PC-9 (cell line): ENCODE data around the gene CENPP. TPM values are rescaled to one million over a fixed set of nuclear protein-coding genes. Genes with fewer than 3 reads are reported as not detected.

ENCODE experiments used
- BruUV-seq: library from RNA; stranded (reverse); fragments of 400-500 nt; replicated peaks from 2 replicates; lab custom pipeline; 2021; lab: Mats Ljungman, UMichigan
- CTCF ChIA-PET: fragments of 300-600 bp; sonication (Branson Sonifier 250); formaldehyde crosslinking; loops from one replicate; lab custom pipeline; 2022; ENCODE audit warnings: antibody characterized with exemption; lab: Charles Lee
- POLR2A ChIA-PET: fragments of 300-600 bp; sonication (Branson Sonifier 250); formaldehyde crosslinking; loops from one replicate; lab custom pipeline; 2022; ENCODE audit warnings: antibody characterized with exemption; ENCODE audit not compliant: unreplicated experiment; lab: Charles Lee
- DNase-seq, 2 experiments: peaks; one replicate each; pipeline versions ENCODE4 v3.0.0 to v3.0.0-alpha.2; 2015 to 2022; ENCODE audit warnings: mixed read lengths in 1 of 2
- H2AFZ ChIP-seq: fragments of 200-600 bp; sonication (generic); 2 replicates; pipeline ENCODE4 v1.8.1; 2017; ENCODE audit warnings: antibody characterized with exemption
- H3F3A ChIP-seq: fragments of 200-600 bp; sonication (generic); 2 replicates; pipeline ENCODE4 v1.8.1; 2017; ENCODE audit warnings: antibody characterized with exemption, mild to moderate bottlenecking, low read depth; ENCODE audit not compliant: insufficient read depth
- H3K27ac ChIP-seq: fragments of 200-600 bp; sonication (generic); 2 replicates; pipeline ENCODE4 v1.6.1; 2016; ENCODE audit warnings: mixed run types
- H3K27me3 ChIP-seq: fragments of 200-600 bp; sonication (generic); 2 replicates; pipeline ENCODE4 v1.6.1; 2016; ENCODE audit warnings: low read depth, mixed run types; ENCODE audit not compliant: insufficient read depth
- H3K36me3 ChIP-seq: fragments of 200-600 bp; sonication (generic); 2 replicates; pipeline ENCODE4 v1.6.1; 2016; ENCODE audit warnings: low read depth, mixed run types
- H3K4me1 ChIP-seq: fragments of 200-600 bp; sonication (generic); replicated peaks from 2 replicates; pipeline ENCODE4 v1.6.1; 2016; ENCODE audit warnings: mixed run types; ENCODE audit not compliant: insufficient read depth
- H3K4me2 ChIP-seq: fragments of 200-600 bp; sonication (generic); 2 replicates; pipeline ENCODE4 v1.6.1; 2017; ENCODE audit warnings: mixed run types
- H3K4me3 ChIP-seq: fragments of 200-600 bp; sonication (generic); 2 replicates; pipeline ENCODE4 v1.6.1; 2016; ENCODE audit warnings: mixed run types
- H3K79me2 ChIP-seq: fragments of 200-600 bp; sonication (generic); 2 replicates; pipeline ENCODE4 v1.6.1; 2017; ENCODE audit warnings: low read depth, mixed run types
- H3K9me2 ChIP-seq: fragments of 200-600 bp; sonication (generic); 2 replicates; pipeline ENCODE4 v1.8.1; 2017; ENCODE audit warnings: mild to moderate bottlenecking; ENCODE audit not compliant: insufficient read depth
- H3K9me3 ChIP-seq: fragments of 200-600 bp; sonication (generic); 2 replicates; pipeline ENCODE4 v1.8.1; 2016; ENCODE audit warnings: low read depth; ENCODE audit not compliant: insufficient read depth
- H4K20me1 ChIP-seq: fragments of 200-600 bp; sonication (generic); 2 replicates; pipeline ENCODE4 v1.8.1; 2017; ENCODE audit not compliant: insufficient read depth
- CTCF ChIP-seq: fragments of 200-600 bp; sonication (generic); conservative IDR thresholded peaks from 2 replicates; pipeline ENCODE4 v1.6.1; 2017; ENCODE audit warnings: mixed run types, antibody characterized with exemption, mild to moderate bottlenecking, moderate library complexity
- EZH2 ChIP-seq: fragments of 200-600 bp; sonication (generic); IDR thresholded peaks from 2 replicates; pipeline ENCODE4 v1.8.0; 2017; ENCODE audit warnings: antibody characterized with exemption, low read depth
- intact Hi-C: fragments of 100-400 bp; cut with micrococcal nuclease; formaldehyde crosslinking; loops from one replicate; pipeline ENCODE4 v1.10.0; 2022; ENCODE audit not compliant: unreplicated experiment
- microRNA-seq: library from miRNA; unstranded; fragments of <30 nt; microRNA quantifications from one replicate; pipeline ENCODE4 v1.2.0, GENCODE V29; 2021; ENCODE audit warnings: borderline number of aligned reads, borderline replicate concordance
- total RNA-seq: library from RNA; stranded (reverse); gene quantifications from 2 replicates; pipeline ENCODE4 v1.2.3, GENCODE V29; 2021

Gene CENPP
- total RNA-seq, 1 experiment from 2014 or later, result 10.0 TPM

DNA sequence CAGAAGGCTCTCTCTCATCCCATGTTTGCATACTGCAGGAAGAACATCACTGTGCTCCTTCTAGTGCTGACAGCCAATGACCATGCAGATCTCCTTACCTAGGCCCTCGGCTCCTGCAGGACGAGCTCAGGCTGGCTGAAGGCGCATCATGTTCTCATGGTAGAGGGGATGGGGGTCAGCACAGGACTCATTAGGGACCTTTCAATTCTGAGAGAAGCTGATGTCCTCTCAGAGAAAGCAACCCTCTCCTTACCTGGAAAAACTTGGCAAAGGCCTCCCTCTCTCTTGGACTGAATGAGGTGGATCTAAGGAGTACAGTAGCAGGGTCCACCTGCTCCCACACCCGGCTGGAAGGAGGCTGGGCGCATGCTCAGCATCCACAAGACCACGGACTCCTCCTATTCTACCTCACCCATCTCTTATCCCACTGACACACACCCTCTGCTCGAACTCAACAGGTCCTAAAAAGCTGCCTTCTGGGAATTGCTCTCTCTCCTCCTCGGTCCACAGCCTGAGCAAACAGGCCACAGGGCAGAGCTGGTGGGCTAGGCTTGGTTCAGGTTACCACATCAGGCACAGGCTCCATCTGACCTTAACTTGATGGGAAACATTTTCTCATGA lies 341.3 kb downstream of the CENPP start:
- peaks cover 51% of the 10 kb centered on the region for H4K20me1 ChIP-seq
- no peaks in the 10 kb centered on the region for H3K27me3 ChIP-seq
- no peak for DNase-seq
- H3K79me2 ChIP-seq, result peaks cover 89% of the 10 kb centered on the region
- H3K27ac ChIP-seq, result no peak overlapping the region
- H2AFZ ChIP-seq, result no peak overlapping the region
- TF ChIP-seq CTCF (no peak), EZH2 (no peak)
- H3K36me3 ChIP-seq, result 0 out of 2 replicates have a peak, but pooled peaks cover 9% of the 10 kb centered on the region
- H3K9me2 ChIP-seq, result no peaks in the 10 kb centered on the region
- ChIA-PET POLR2A (no interaction called here), CTCF (no interaction called here)
- TSS peak; percentile 2 for BruUV-seq
- no peaks in the 10 kb centered on the region for H3K9me3 ChIP-seq
- H3F3A ChIP-seq, result peaks cover 17% of the 10 kb centered on the region
- no peak overlapping the region for H3K4me3 ChIP-seq
- H3K4me2 ChIP-seq, result no peak overlapping the region
- intact Hi-C loops, result no loop called here
- H3K4me1 ChIP-seq, result peaks cover 13% of the 10 kb centered on the region; the same call in 1 of the 2 replicates

DNA sequence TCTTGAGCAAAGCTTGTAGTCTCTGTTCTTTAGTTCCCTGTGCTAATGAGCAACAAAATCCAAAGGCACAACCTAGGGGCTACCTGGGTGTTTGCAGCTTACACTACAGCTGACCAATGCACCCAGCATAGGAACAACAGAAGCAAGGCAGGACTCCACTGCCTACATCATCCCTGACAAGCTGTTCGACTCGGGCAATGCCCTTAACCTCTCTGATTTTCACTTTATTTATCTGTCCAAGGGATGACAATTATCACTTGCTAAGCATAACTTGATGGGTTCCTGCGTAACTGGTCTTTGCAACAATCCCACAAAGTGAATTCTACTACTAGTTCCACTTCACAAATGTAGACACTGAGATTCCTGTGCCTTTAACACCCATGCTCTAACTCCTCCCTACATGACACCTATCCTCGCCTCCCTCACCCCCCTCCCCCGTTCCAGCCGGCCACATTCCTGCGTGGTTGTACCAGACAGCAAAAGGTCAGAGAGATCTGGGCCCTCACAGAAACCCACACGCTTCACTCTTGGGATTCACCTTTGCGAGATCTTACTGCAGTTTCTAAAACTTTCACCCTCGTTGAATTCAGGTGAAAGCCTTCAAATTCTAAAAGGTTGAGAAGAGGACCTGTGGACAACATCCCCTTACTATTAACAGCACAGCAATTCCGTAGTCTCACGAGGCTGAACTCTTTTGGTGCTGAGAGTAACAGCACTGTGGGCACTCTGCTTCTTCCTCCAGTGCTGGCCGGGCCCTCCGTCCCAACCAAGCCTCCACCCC lies 343.2 kb downstream of the CENPP start:
- Histone ChIP-seq H3K4me1 (peaks cover 19% of the 10 kb centered on the region; the same call in 1 of the 2 replicates), H4K20me1 (peaks cover 33% of the 10 kb centered on the region), H3K36me3 (0 out of 2 replicates have a peak, but pooled peaks cover 11% of the 10 kb centered on the region), H3K4me3 (peak overlapping the region; percentile 95), H3K27ac (peak overlapping the region; percentile 95), H3K4me2 (peak overlapping the region; percentile 88), H3K9me3 (no peaks in the 10 kb centered on the region), H2AFZ (peak overlapping the region; percentile 84), H3K79me2 (peaks cover 80% of the 10 kb centered on the region), H3K9me2 (no peaks in the 10 kb centered on the region), H3K27me3 (no peaks in the 10 kb centered on the region), H3F3A (peaks cover 21% of the 10 kb centered on the region)
- CTCF ChIA-PET, result no interaction called here
- intact Hi-C loops, result no loop called here
- TSS peak; percentile 30 for BruUV-seq
- POLR2A ChIA-PET, result interaction anchor here (0.7 kb wide), 1 partner anchor 322 kb away, joined by 7 read pairs; no protein-coding TSS in a partner anchor
- TF ChIP-seq EZH2 (no peak), CTCF (no peak)
- peak; percentile 65 to 67 for DNase-seq

DNA sequence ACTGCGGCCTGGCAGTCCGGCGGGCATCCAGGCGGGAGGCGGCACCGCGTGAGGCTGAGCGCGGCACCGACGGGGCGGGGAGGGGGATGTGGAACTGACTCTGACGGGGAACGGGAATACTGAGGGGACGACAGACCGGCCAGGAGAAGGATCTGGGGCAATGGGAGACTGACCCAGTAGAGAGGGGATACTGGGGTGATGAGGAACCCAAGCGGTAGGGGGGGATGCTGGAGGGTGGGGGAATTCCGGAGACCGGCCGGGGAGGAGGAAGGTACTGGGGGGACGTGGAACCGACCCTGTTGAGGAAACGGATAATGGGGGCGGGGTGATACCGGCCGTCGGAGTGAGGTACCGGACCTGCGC lies 343.8 kb downstream of the CENPP start:
- Histone ChIP-seq H3K9me3 (no peaks in the 10 kb centered on the region), H3K79me2 (peaks cover 75% of the 10 kb centered on the region), H4K20me1 (peaks cover 28% of the 10 kb centered on the region), H3K36me3 (0 out of 2 replicates have a peak, but pooled peaks cover 11% of the 10 kb centered on the region), H3K9me2 (no peaks in the 10 kb centered on the region), H3F3A (peaks cover 21% of the 10 kb centered on the region), H3K27ac (peak overlapping the region; percentile 95), H2AFZ (peak overlapping the region; percentile 84), H3K4me3 (peak overlapping the region; percentile 95), H3K27me3 (no peaks in the 10 kb centered on the region), H3K4me2 (peak overlapping the region; percentile 88), H3K4me1 (peaks cover 19% of the 10 kb centered on the region; the same call in 1 of the 2 replicates)
- intact Hi-C loops, result no loop called here
- DNase-seq, result peak in 1 of 2 experiments; percentile 34
- ChIA-PET POLR2A (interaction anchor here (0.6 kb wide), 1 partner anchor 555 kb away, joined by 18 read pairs; no protein-coding TSS in a partner anchor), CTCF (interaction anchor here (0.7 kb wide), 1 partner anchor 10 kb away, joined by 3 read pairs; no protein-coding TSS in a partner anchor)
- TF ChIP-seq EZH2 (no peak), CTCF (no peak)
- no TSS peak for BruUV-seq

Small RNA genes within 50 kb of the gene (microRNA-seq; reads per million reads assigned to microRNA genes)
- gene MIR3651 (6.7 reads per million, percentile 4 among the genes with 10 or more reads in this experiment), gene MIR4670 (not detected)

Other genes with a start within 250 kb of the CENPP start
- gene SPTLC1, start 210.5 kb upstream of the CENPP start, total RNA-seq, result 80.9 and 103 TPM in 2 replicates
- 232 and 246 TPM in 2 replicates for gene IARS1, start 32.3 kb upstream of the CENPP start, total RNA-seq
- gene NOL8, start 603 bp upstream of the CENPP start, total RNA-seq, result 35.7 and 46.9 TPM in 2 replicates
- gene OGN, start 78.6 kb downstream of the CENPP start, total RNA-seq, result not detected in 2 replicates
- gene OMD, start 98.5 kb downstream of the CENPP start, total RNA-seq, result not detected in 2 replicates
- gene ASPN, start 156.6 kb downstream of the CENPP start, total RNA-seq, result not detected in 2 replicates
- 1.9 and 3.1 TPM in 2 replicates for gene ECM2, start 210.0 kb downstream of the CENPP start, total RNA-seq